NCI-H2196 treated with DMSO at 0.1 percent for 48 hours (cell line): ENCODE results near the gene COL17A1.
A peak's percentile ranks its signal among the peaks of the same experiment; 100 is the strongest.

Experiments used
- DNase-seq: peaks from one replicate; lab custom pipeline; 2025; ENCODE audit not compliant: unreplicated experiment; lab: John Stamatoyannopoulos, UW

COL17A1 gene

DNA sequence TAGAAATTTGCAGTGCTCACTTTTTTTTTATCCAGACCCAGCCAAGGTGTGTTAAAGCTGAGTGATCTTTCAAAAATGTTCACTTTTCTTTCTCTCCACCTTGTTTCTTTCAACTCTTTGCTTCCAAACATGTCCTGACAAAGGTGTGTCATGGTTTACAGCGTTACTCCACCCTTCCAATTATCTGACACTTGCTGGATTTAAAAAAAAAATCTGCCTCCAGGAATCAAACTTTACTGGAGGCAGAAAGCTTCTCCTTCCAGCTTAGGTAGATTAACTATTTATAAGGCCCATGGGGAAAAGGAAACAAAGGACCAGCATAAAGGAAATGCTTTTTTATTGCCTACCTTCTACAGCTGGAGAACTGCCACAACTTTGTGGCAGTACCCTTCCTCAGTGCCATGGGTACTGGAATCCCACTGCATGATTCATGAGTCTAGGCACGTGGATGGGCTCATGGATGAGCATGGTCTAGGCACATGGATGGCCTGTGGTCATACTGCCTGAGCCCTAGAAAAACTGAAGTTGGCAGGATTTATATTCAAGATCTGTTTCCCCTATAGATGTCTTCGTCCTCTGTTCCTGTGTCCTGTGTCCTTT lies at the start of gene COL17A1:
TSS of gene COL17A1 (minus strand) at position 80 of the 600 bp plus-strand sequence. CDS start 5,207 bp downstream, outside the sequence.
- no peak for DNase-seq

- no peak for DNase-seq
Observed at GRCh38 chr10:104130041-104130440, 44.4 kb upstream of the COL17A1 start.

DNA sequence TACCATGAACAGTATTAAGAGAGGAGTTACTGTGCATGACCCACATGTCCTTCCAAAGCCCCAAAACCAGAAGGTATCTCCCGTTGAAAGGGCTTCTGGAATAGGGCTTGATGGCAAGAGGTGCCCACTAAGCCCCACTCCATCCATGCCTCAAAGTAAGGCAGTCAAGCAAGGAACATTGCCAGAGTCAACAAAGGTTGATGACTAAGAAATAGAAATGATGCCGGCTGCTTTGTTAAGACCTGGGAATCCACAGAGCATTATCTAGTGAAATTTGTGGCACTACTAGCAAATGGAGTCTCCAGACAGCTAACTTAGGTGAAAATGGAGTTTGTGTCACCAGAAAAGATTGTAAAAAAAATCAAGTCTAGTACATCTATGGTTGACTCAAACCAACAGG lies 42.5 kb upstream of the COL17A1 start:
- no peak for DNase-seq

- DNase-seq, result no peak
Observed at GRCh38 chr10:104127411-104127810, 41.7 kb upstream of the COL17A1 start.

DNA sequence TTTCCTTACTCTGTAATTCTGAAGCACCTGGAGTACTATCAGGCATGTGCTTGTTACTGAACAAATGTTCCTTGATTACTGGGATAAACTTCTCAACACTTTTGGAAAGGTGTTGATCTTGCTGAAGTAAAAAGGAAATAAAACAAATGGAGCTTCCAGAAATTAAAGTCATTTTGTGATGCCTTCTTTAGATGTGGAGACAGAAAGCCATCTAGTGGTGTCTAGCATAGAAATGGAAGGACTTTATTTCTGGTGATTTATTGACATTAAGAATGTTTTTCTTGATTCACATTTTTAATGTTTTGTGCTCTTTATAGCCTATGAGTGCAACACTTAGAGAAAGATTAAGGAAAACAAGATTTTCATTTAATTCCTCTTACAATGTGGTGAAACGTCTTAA lies 37.7 kb upstream of the COL17A1 start:
- DNase-seq, result no peak

GRCh38 chr10:104122225-104123107 lies 36.8 kb upstream of the COL17A1 start:
- no peak for DNase-seq

GRCh38 chr10:104121485-104122224 lies 36.0 kb upstream of the COL17A1 start, which contains the start of gene SFR1:
Gene SFR1 (plus strand): TSS chr10:104122171. CDS start chr10:104122184, 13 bp downstream.
- DNase-seq, result peak; percentile 82

GRCh38 chr10:104120903-104121484 lies 35.3 kb upstream of the COL17A1 start:
- DNase-seq, result peak; percentile 34

DNA sequence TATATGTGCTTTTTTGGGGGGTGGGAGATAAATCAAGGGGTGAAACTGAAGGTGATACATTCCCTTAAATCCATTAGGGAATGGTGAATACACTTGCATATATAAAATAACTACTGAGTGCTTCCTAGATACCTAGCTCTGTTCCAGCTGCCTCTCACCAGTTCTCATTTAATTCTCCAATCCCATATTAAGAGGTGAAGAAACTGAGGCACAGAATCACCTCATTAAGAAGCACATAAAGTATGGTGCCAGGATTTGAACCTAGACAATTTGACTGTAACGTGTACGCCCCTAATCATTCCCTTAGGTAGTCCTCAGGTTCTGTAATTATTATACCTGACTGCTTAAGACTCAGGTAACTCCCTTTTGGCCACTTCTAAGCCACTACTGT lies 34.8 kb upstream of the COL17A1 start:
- no peak for DNase-seq

GRCh38 chr10:104119996-104120395 lies 34.3 kb upstream of the COL17A1 start:
- DNase-seq, result no peak

- no peak for DNase-seq
Observed at GRCh38 chr10:104117839-104118323, 32.2 kb upstream of the COL17A1 start.

GRCh38 chr10:104113376-104113956 lies 27.8 kb upstream of the COL17A1 start:
- DNase-seq, result no peak

- no peak for DNase-seq
Observed at GRCh38 chr10:104109908-104110662, 24.4 kb upstream of the COL17A1 start.

GRCh38 chr10:104104926-104105325 lies 19.2 kb upstream of the COL17A1 start:
- DNase-seq, result no peak

GRCh38 chr10:104104418-104104817 lies 18.7 kb upstream of the COL17A1 start:
- no peak for DNase-seq

DNA sequence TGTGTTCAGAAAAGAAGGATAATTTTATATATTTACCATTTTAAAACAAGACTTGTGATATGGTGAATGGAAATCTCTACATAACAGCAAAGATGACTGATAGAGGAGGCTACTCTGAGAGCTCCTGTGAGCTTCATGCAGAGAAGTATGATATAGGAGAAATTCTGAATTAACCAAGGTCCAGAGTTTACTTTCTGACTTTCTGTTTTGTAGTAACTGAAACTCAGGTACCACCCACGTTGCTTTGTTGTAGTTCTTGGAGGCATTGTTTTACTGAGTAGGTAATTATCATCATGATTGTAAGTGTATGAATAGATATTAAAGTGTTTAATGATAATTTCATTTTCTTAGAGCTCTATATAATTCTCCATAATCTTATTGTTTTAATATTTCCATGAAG lies 18.3 kb upstream of the COL17A1 start:
- no peak for DNase-seq

DNA sequence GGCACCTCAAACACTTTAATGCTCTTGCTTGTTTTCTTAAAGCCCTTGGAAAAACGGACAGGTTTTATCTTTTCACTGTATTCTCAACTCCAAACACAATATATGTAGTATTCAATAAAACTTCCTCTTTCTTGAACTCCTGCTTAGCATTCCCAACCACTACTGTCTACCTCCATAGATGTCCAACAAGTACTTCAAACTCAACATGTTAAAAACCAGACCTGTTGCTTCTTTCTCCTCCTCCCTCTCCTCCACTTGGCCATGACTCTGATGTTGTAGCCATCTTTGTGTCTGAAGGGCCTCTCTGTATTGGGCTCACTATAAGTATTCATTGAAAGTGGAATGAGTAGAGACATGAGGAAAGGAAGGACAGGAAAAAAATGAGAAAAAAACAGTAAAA lies 16.2 kb upstream of the COL17A1 start:
- no peak for DNase-seq

- no peak for DNase-seq
Observed at GRCh38 chr10:104100795-104101194, 15.1 kb upstream of the COL17A1 start.

DNA sequence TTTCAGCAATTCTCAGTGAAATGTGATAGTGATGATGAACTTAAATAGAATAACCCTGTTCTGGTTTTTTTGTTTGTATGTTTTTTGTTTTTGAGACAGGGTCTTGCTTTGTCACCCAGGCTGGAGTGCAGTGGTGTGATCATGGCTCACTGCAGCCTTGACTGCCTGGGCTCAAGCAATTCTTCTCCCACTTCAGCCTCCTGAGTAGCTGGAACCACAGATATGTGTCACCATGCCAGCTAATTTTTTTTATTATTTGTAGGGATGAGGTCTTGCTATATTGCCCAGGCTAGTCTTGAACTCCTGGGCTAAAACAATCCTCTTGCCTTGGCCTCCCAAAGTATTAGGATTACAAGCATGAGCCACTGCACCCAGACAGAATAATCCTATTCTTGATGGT lies 14.3 kb upstream of the COL17A1 start:
- DNase-seq, result no peak

DNA sequence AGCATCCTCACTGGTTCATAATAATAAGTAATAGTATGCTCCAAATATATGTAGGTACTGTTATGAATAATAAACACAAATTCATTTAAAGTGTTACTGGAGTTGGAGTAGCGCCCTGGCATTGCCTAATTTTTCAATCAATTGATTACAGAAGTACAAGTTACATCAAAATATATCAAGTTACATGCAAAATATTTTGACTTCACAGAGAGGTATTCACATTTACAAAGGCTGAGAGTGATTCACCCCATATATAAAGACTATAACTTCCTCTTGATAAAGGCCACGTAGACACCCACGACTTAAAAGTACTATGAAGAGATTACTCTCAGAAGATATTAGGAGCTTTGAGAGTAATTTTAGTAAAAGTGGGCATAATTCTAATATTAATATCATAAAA lies 13.6 kb upstream of the COL17A1 start:
- no peak for DNase-seq
